Non-pigmented ciliary epithelial cell (primary cell): Measurements from ENCODE around the gene MSTN.
"Not testable (repeated sequence)": the region's sequence is repeated elsewhere in the genome, so short reads cannot be mapped to it uniquely, and the experiment has no call there.

Experiments used
- DNase-seq: peaks from one replicate; pipeline ENCODE4 v3.0.0-alpha.2; 2010; ENCODE audit warnings: low read depth

Gene MSTN

GRCh38 chr2:190063624-190064023 is 1.1 kb upstream of the MSTN start:
- no peak for DNase-seq

- DNase-seq: no peak
Observed at GRCh38 chr2:190062053-190062452, 476 bp downstream of the MSTN start.

GRCh38 chr2:190060626-190061025 is 1.9 kb downstream of the MSTN start:
- no peak for DNase-seq

- no peak for DNase-seq
Observed at GRCh38 chr2:190060019-190060418, 2.5 kb downstream of the MSTN start.

- DNase-seq: no peak
Observed at GRCh38 chr2:190053426-190053825, 9.1 kb downstream of the MSTN start.

- no peak for DNase-seq
Observed at GRCh38 chr2:190052307-190052706, 10.2 kb downstream of the MSTN start.

GRCh38 chr2:190051223-190051622 is 11.3 kb downstream of the MSTN start:
- DNase-seq: no peak

- DNase-seq: no peak
Observed at GRCh38 chr2:190050001-190050400, 12.5 kb downstream of the MSTN start.

- DNase-seq: no peak
Observed at GRCh38 chr2:190044866-190045265, 17.7 kb downstream of the MSTN start.

- DNase-seq: no peak
Observed at GRCh38 chr2:190043441-190043840, 19.1 kb downstream of the MSTN start.

- no peak for DNase-seq
Observed at GRCh38 chr2:190036071-190036470, 26.5 kb downstream of the MSTN start.

- not testable (repeated sequence) for DNase-seq
Observed at GRCh38 chr2:190034417-190034816, 28.1 kb downstream of the MSTN start.

GRCh38 chr2:190031969-190032618 is 30.4 kb downstream of the MSTN start:
- DNase-seq: no peak

GRCh38 chr2:190023860-190024259 is 38.7 kb downstream of the MSTN start:
- peak; percentile 3 for DNase-seq

GRCh38 chr2:190020720-190021119 is 41.8 kb downstream of the MSTN start:
- DNase-seq: no peak

GRCh38 chr2:190017837-190018236 is 44.7 kb downstream of the MSTN start:
- DNase-seq: no peak

- not testable (repeated sequence) for DNase-seq
Observed at GRCh38 chr2:190015969-190016368, 46.6 kb downstream of the MSTN start.
